ENCODE results near the gene PDPR. TPM values are rescaled to one million over a fixed set of nuclear protein-coding genes. Genes with fewer than 3 reads are reported as not detected.
"Not testable (repeated sequence)": the region's sequence is repeated elsewhere in the genome, so short reads cannot be mapped to it uniquely, and the experiment has no call there.

Gene PDPR
- total and polyA plus RNA-seq, 7 donors, result 2.8 to 28.5 (median 16.4) TPM

- intact Hi-C loops (cut with DNase I), result loop anchor here (10.0 kb wide), 1 partner anchor 94 kb away; the partner anchor contains the start of gene EXOSC6
- H3K4me3 ChIP-seq, result no peak overlapping the region
- whole genome bisulfite sequencing, 2 donors, result 96 to 97% methylated on average over 6 of the region's 6 CpGs
- H3K9me3 ChIP-seq, result no peaks in the 10 kb centered on the region
- no peak for TF ChIP-seq POLR2AphosphoS5 (IDR thresholded peaks at IDR 0.05)
- TF ChIP-seq EP300 (IDR thresholded peaks at IDR 0.05), result no peak
- no peak for TF ChIP-seq CTCF (IDR thresholded peaks at IDR 0.05)
- TF ChIP-seq POLR2A (IDR thresholded peaks at IDR 0.05), result no peak
- H3K27me3 ChIP-seq, result no peaks in the 10 kb centered on the region
- H3K4me1 ChIP-seq, result peaks cover 0 to 8% (median 0%) of the 10 kb centered on the region in 4 donors
- no peak overlapping the region for H3K27ac ChIP-seq
- DNase-seq, result no peak
- H3K36me3 ChIP-seq, result peaks cover 36 to 73% (median 46%) of the 10 kb centered on the region in 4 donors
These were observed 46.7 kb downstream of the PDPR start for GRCh38 chr16:70160821-70161220.

- intact Hi-C loops (cut with DNase I), result loop anchor here (10.0 kb wide), 1 partner anchor 93 kb away; the partner anchor contains the start of gene EXOSC6
These were observed 47.2 kb downstream of the PDPR start for GRCh38 chr16:70161350-70161749.

GRCh38 chr16:70162041-70162451, 47.9 kb downstream of the PDPR start:
- H3K4me1 ChIP-seq, result peaks cover 0 to 8% (median 0%) of the 10 kb centered on the region in 4 donors
- peaks cover 23 to 60% (median 35%) of the 10 kb centered on the region in 4 donors for H3K36me3 ChIP-seq
- intact Hi-C loops (cut with DNase I), result loop anchor here (10.0 kb wide), 1 partner anchor 93 kb away; the partner anchor contains the start of gene EXOSC6
- no peak for DNase-seq
- H3K9me3 ChIP-seq, result no peaks in the 10 kb centered on the region
- no peak overlapping the region for H3K27ac ChIP-seq
- no peaks in the 10 kb centered on the region for H3K27me3 ChIP-seq
- WGBS, 2 donors, result 20 to 74% methylated on average over 7 of the region's 7 CpGs
- no peak overlapping the region for H3K4me3 ChIP-seq
- TF ChIP-seq POLR2A (IDR thresholded peaks at IDR 0.05) (no peak), CTCF (IDR thresholded peaks at IDR 0.05) (no peak)

More at GRCh38 chr16:70161350-70161749, 47.2 kb downstream of the PDPR start:
- no peaks in the 10 kb centered on the region for H3K9me3 ChIP-seq
- TF ChIP-seq EP300 (IDR thresholded peaks at IDR 0.05) (no peak), POLR2A (IDR thresholded peaks at IDR 0.05) (no peak), CTCF (IDR thresholded peaks at IDR 0.05) (no peak), POLR2AphosphoS5 (IDR thresholded peaks at IDR 0.05) (no peak)
- no peak overlapping the region for H3K27ac ChIP-seq
- H3K4me3 ChIP-seq, result no peak overlapping the region
- DNase-seq, result no peak
- H3K36me3 ChIP-seq, result peaks cover 30 to 67% (median 42%) of the 10 kb centered on the region in 4 donors
- no peaks in the 10 kb centered on the region for H3K27me3 ChIP-seq
- WGBS, 2 donors, result 90 to 95% methylated on average over 6 of the region's 6 CpGs
- H3K4me1 ChIP-seq, result peaks cover 0 to 8% (median 0%) of the 10 kb centered on the region in 4 donors

GRCh38 chr16:70163596-70163995, 49.5 kb downstream of the PDPR start:
- TF ChIP-seq POLR2AphosphoS5 (IDR thresholded peaks at IDR 0.05), result no peak
- TF ChIP-seq POLR2A (IDR thresholded peaks at IDR 0.05), result no peak
- no peak for TF ChIP-seq EP300 (IDR thresholded peaks at IDR 0.05)
- no peak for TF ChIP-seq CTCF (IDR thresholded peaks at IDR 0.05)
- DNase-seq, result no peak
- intact Hi-C loops (cut with DNase I), result loop anchor here (10.0 kb wide), 1 partner anchor 91 kb away; the partner anchor contains the start of gene EXOSC6
- Histone ChIP-seq H3K27me3 (no peaks in the 10 kb centered on the region), H3K36me3 (peaks cover 18 to 45% (median 21%) of the 10 kb centered on the region in 4 donors), H3K27ac (no peak overlapping the region), H3K4me1 (peaks cover 0 to 8% (median 0%) of the 10 kb centered on the region in 4 donors), H3K4me3 (no peak overlapping the region), H3K9me3 (no peaks in the 10 kb centered on the region)
- 89 to 92% methylated on average over 10 of the region's 10 CpGs for WGBS, 2 donors

- intact Hi-C loops (cut with DNase I), result loop anchor here (10.0 kb wide), 1 partner anchor 88 kb away; the partner anchor contains the start of gene EXOSC6
These were observed 52.6 kb downstream of the PDPR start for GRCh38 chr16:70166688-70167087.

GRCh38 chr16:70173212-70173837, 59.2 kb downstream of the PDPR start, which contains the start of gene CLEC18C:
CLEC18C (plus strand) TSS chr16:70173787; CDS start chr16:70174279, 492 bp downstream.
- H3K4me3 ChIP-seq; H3K27ac ChIP-seq; H3K27me3 ChIP-seq; H3K4me1 ChIP-seq; DNase-seq; H3K36me3 ChIP-seq; intact Hi-C loops (cut with DNase I); H3K9me3 ChIP-seq: not testable (repeated sequence)
- WGBS, 2 donors, result 70 to 85% methylated on average over 17 to 19 of the region's 21 CpGs

More at GRCh38 chr16:70166688-70167087, 52.6 kb downstream of the PDPR start:
- not testable (repeated sequence) for H3K4me1 ChIP-seq, H3K4me3 ChIP-seq, H3K9me3 ChIP-seq, DNase-seq, H3K27ac ChIP-seq, H3K27me3 ChIP-seq
- 83 to 86% methylated on average over 5 of the region's 10 CpGs for WGBS, 2 donors
- H3K36me3 ChIP-seq, result peaks cover 0 to 14% (median 5%) of the 10 kb centered on the region in 4 donors

GRCh38 chr16:70173916-70174315, 59.8 kb downstream of the PDPR start:
- 75 to 80% methylated on average over 7 to 9 of the region's 15 CpGs for WGBS, 2 donors
- DNase-seq, result not testable (repeated sequence)

GRCh38 chr16:70174387-70174932, 60.3 kb downstream of the PDPR start:
- H3K27me3 ChIP-seq; H3K9me3 ChIP-seq; DNase-seq; H3K4me3 ChIP-seq; H3K4me1 ChIP-seq; H3K27ac ChIP-seq; H3K36me3 ChIP-seq; intact Hi-C loops (cut with DNase I): not testable (repeated sequence)
- WGBS, 2 donors, result 71 to 81% methylated on average over 8 to 9 of the region's 21 CpGs

More at GRCh38 chr16:70173916-70174315, 59.8 kb downstream of the PDPR start:
- H3K27ac ChIP-seq; H3K27me3 ChIP-seq; H3K9me3 ChIP-seq; H3K36me3 ChIP-seq; H3K4me3 ChIP-seq; intact Hi-C loops (cut with DNase I); H3K4me1 ChIP-seq: not testable (repeated sequence)

Measured in sigmoid colon (tissue), 7 donors.